ENCODE results near the gene ARHGEF11. TPM values are rescaled to one million over a fixed set of nuclear protein-coding genes. Genes with fewer than 3 reads are reported as not detected.

The ARHGEF11 gene
- total and polyA plus RNA-seq, 4 donors, result 5.8 to 23.7 (median 9.8) TPM

DNA sequence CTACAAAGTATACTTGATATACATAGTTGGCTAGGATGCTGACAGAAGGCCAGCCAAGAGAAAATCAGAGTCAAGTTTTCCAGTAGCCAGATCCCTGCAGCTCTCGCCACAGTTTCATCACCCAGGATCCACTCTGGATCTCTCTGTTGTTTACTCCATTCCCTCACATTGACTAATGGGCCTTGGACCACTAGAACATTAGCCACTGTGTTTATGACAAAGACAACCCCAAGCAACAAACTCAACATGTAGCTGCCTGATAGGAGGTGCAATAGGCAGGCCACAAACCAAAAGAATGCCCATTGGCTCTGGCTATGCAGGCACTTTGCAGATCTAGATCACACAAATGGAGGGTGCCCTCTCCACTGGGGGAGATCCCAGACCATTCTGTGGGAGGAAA is 44.2 kb downstream of the ARHGEF11 start:
- H3K9ac ChIP-seq (ENCODE audit: low read depth in 1 of 2, low read length in 2 of 2), result no peak overlapping the region
- no peaks in the 10 kb centered on the region for H3K27me3 ChIP-seq (ENCODE audit: control insufficient read depth in 4 of 4, insufficient read depth in 4 of 4, low read length in 3 of 4)
- 97% methylated on average over 1 of the region's 1 CpG for WGBS
- DNase-seq (ENCODE audit: low spot score), result no peak
- H3K27ac ChIP-seq (ENCODE audit: low read depth in 1 of 2, low read length in 2 of 2), result no peak overlapping the region
- TF ChIP-seq ZBTB33 (IDR thresholded peaks at IDR 0.05) (no peak), RXRA (IDR thresholded peaks at IDR 0.05) (no peak), TAF1 (conservative IDR thresholded peaks at IDR 0.05) (no peak), GABPA (IDR thresholded peaks at IDR 0.05 in 1 of 2, conservative IDR thresholded peaks at IDR 0.05 in 1 of 2) (no peak), FOXA2 (IDR thresholded peaks at IDR 0.05) (no peak), HNF4A (conservative IDR thresholded peaks at IDR 0.05) (no peak)
- no peaks in the 10 kb centered on the region for H3K9me3 ChIP-seq (ENCODE audit: control insufficient read depth in 4 of 4, low read length in 3 of 4)
- H3K4me1 ChIP-seq (ENCODE audit: control insufficient read depth in 4 of 4, insufficient read depth in 4 of 4, low read length in 3 of 4), result no peaks in the 10 kb centered on the region
- H3K36me3 ChIP-seq (ENCODE audit: control insufficient read depth in 4 of 4, insufficient read depth in 3 of 4, low read depth in 1 of 4, low read length in 3 of 4), result no peaks in the 10 kb centered on the region
- H3K4me3 ChIP-seq (ENCODE audit: low read depth in 1 of 3, low read length in 3 of 3), result no peak overlapping the region

GRCh38 chr1:157000686-157001085 is 44.9 kb downstream of the ARHGEF11 start:
- TF ChIP-seq RXRA (IDR thresholded peaks at IDR 0.05) (no peak), SP1 (IDR thresholded peaks at IDR 0.05) (no peak), TAF1 (conservative IDR thresholded peaks at IDR 0.05) (no peak), NR2F2 (IDR thresholded peaks at IDR 0.05) (no peak), EGR1 (IDR thresholded peaks at IDR 0.05; ENCODE audit: low read depth in 2 of 2) (no peak), ZBTB33 (IDR thresholded peaks at IDR 0.05) (no peak), YY1 (IDR thresholded peaks at IDR 0.05) (no peak), FOXA1 (IDR thresholded peaks at IDR 0.05) (no peak), RAD21 (IDR thresholded peaks at IDR 0.05) (no peak), JUND (IDR thresholded peaks at IDR 0.05) (no peak), FOXA2 (IDR thresholded peaks at IDR 0.05) (no peak), ATF3 (IDR thresholded peaks at IDR 0.05) (no peak), HNF4G (IDR thresholded peaks at IDR 0.05) (no peak), REST (IDR thresholded peaks at IDR 0.05) (no peak), GABPA (IDR thresholded peaks at IDR 0.05 in 1 of 2, conservative IDR thresholded peaks at IDR 0.05 in 1 of 2) (no peak), HNF4A (conservative IDR thresholded peaks at IDR 0.05) (no peak)
- TF ChIP-seq, protein P1, sequence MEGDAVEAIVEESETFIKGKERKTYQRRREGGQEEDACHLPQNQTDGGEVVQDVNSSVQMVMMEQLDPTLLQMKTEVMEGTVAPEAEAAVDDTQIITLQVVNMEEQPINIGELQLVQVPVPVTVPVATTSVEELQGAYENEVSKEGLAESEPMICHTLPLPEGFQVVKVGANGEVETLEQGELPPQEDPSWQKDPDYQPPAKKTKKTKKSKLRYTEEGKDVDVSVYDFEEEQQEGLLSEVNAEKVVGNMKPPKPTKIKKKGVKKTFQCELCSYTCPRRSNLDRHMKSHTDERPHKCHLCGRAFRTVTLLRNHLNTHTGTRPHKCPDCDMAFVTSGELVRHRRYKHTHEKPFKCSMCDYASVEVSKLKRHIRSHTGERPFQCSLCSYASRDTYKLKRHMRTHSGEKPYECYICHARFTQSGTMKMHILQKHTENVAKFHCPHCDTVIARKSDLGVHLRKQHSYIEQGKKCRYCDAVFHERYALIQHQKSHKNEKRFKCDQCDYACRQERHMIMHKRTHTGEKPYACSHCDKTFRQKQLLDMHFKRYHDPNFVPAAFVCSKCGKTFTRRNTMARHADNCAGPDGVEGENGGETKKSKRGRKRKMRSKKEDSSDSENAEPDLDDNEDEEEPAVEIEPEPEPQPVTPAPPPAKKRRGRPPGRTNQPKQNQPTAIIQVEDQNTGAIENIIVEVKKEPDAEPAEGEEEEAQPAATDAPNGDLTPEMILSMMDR (IDR thresholded peaks at IDR 0.05; ENCODE audit: low read depth, low read length, missing input control), result no peak
- TF ChIP-seq, protein P2, sequence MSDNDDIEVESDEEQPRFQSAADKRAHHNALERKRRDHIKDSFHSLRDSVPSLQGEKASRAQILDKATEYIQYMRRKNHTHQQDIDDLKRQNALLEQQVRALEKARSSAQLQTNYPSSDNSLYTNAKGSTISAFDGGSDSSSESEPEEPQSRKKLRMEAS (IDR thresholded peaks at IDR 0.05), result no peak

More at GRCh38 chr1:157000686-157001085, 44.9 kb downstream of the ARHGEF11 start:
- no peaks in the 10 kb centered on the region for H3K9me3 ChIP-seq (ENCODE audit: control insufficient read depth in 4 of 4, low read length in 3 of 4)
- no peak overlapping the region for H3K4me3 ChIP-seq (ENCODE audit: low read depth in 1 of 3, low read length in 3 of 3)
- no peak for DNase-seq (ENCODE audit: low spot score)
- no peaks in the 10 kb centered on the region for H3K27me3 ChIP-seq (ENCODE audit: control insufficient read depth in 4 of 4, insufficient read depth in 4 of 4, low read length in 3 of 4)
- no peak overlapping the region for H3K9ac ChIP-seq (ENCODE audit: low read depth in 1 of 2, low read length in 2 of 2)
- WGBS, result 97% methylated on average over 5 of the region's 5 CpGs
- no peaks in the 10 kb centered on the region for H3K4me1 ChIP-seq (ENCODE audit: control insufficient read depth in 4 of 4, insufficient read depth in 4 of 4, low read length in 3 of 4)
- no peak overlapping the region for H3K27ac ChIP-seq (ENCODE audit: low read depth in 1 of 2, low read length in 2 of 2)
- H3K36me3 ChIP-seq (ENCODE audit: control insufficient read depth in 4 of 4, insufficient read depth in 3 of 4, low read depth in 1 of 4, low read length in 3 of 4), result no peaks in the 10 kb centered on the region
